ENCODE data around the gene PROZ. TPM values are rescaled to one million over a fixed set of nuclear protein-coding genes. Genes with fewer than 3 reads are reported as not detected.

PROZ gene
- polyA plus RNA-seq, 1 donor, result 0.17 TPM

GRCh38 chr13:113179374-113180230 is 21.2 kb downstream of the PROZ start:
- no peak for DNase-seq

GRCh38 chr13:113182046-113182445 is 23.6 kb downstream of the PROZ start:
- no peak for DNase-seq

- no peak for DNase-seq
Observed at GRCh38 chr13:113183450-113184129, 25.1 kb downstream of the PROZ start.

- no peak for DNase-seq
Observed at GRCh38 chr13:113184568-113185440, 26.4 kb downstream of the PROZ start.

GRCh38 chr13:113186061-113186900 is 27.8 kb downstream of the PROZ start:
- no peak for DNase-seq

- no peak for DNase-seq
Observed at GRCh38 chr13:113187263-113187669, 28.8 kb downstream of the PROZ start.

GRCh38 chr13:113187883-113188665 is 29.6 kb downstream of the PROZ start:
- no peak for DNase-seq

GRCh38 chr13:113190181-113190580 is 31.7 kb downstream of the PROZ start:
- DNase-seq, result no peak

GRCh38 chr13:113192279-113192678 is 33.8 kb downstream of the PROZ start:
- DNase-seq, result no peak

- DNase-seq, result no peak
Observed at GRCh38 chr13:113192902-113193301, 34.5 kb downstream of the PROZ start.

GRCh38 chr13:113195360-113195759 is 36.9 kb downstream of the PROZ start:
- no peak for DNase-seq

GRCh38 chr13:113196970-113197737 is 38.7 kb downstream of the PROZ start:
- DNase-seq, result no peak

- DNase-seq, result no peak
Observed at GRCh38 chr13:113201815-113202214, 43.4 kb downstream of the PROZ start.

- DNase-seq, result no peak
Observed at GRCh38 chr13:113202912-113203311, 44.5 kb downstream of the PROZ start.

GRCh38 chr13:113203507-113204377 is 45.3 kb downstream of the PROZ start:
- no peak for DNase-seq

GRCh38 chr13:113204378-113204734 is 45.9 kb downstream of the PROZ start:
- no peak for DNase-seq

GRCh38 chr13:113205428-113205931 is 47.0 kb downstream of the PROZ start:
- DNase-seq, result no peak

- no peak for DNase-seq
Observed at GRCh38 chr13:113207460-113207859, 49.0 kb downstream of the PROZ start.

- peak; percentile 45 for DNase-seq
Observed at GRCh38 chr13:113207890-113208420, 49.5 kb downstream of the PROZ start.
